GM12878 (cell line): ENCODE measurements around the gene SMTNL2. TPM values are rescaled to one million over a fixed set of nuclear protein-coding genes. Genes with fewer than 3 reads are reported as not detected.
"Not testable (repeated sequence)": the region's sequence is repeated elsewhere in the genome, so short reads cannot be mapped to it uniquely, and the experiment has no call there.

Experiments used
- ATAC-seq: fragments of 200-7000 bp; cut with Tn5 transposase; 3 replicates; pipeline ENCODE4 v1.9.1; 2020; ENCODE audit warnings: mild to moderate bottlenecking, moderate library complexity
- BruUV-seq: library from RNA; stranded (reverse); fragments of 400-500 nt; replicated peaks from 2 replicates; lab custom pipeline; 2021; lab: Mats Ljungman, UMichigan
- CTCF ChIA-PET: fragments of 300-600 bp; sonication (Branson Sonifier 250); formaldehyde crosslinking; extraction: SDS; loops from one replicate; lab custom pipeline; 2021; ENCODE audit warnings: inconsistent platforms; lab: Yijun Ruan, JAX
- POLR2A ChIA-PET: fragments of 350-600 bp; formaldehyde crosslinking; extraction: SDS; loops from one replicate; lab custom pipeline; 2021; ENCODE audit warnings: inconsistent platforms; lab: Charles Lee
- RAD21 ChIA-PET: fragments of 300-600 bp; sonication (Branson Sonifier 250); formaldehyde crosslinking; loops from one replicate; lab custom pipeline; 2023; ENCODE audit warnings: antibody characterized with exemption; ENCODE audit not compliant: unreplicated experiment; lab: Charles Lee
- SMC1A ChIA-PET: fragments of 300-600 bp; sonication (Branson Sonifier 250); formaldehyde crosslinking; loops from one replicate; lab custom pipeline; 2023; ENCODE audit not compliant: unreplicated experiment, uncharacterized antibody; lab: Charles Lee
- DNase-seq: peaks from one replicate; pipeline ENCODE4 v3.0.0-alpha.2; 2011; ENCODE audit warnings: low read depth, low spot score
- FAIRE-seq: peaks from 3 replicates; lab custom pipeline; 2011; peaks lifted over from hg19 to GRCh38; lab: Jason Lieb, UNC
- H2AFZ ChIP-seq: 2 replicates; pipeline ENCODE4 v1.6.0; 2011; ENCODE audit warnings: low read depth, low read length, control low read depth; ENCODE audit not compliant: control insufficient read depth
- H3K27ac ChIP-seq: 2 replicates; pipeline ENCODE4 v1.5.1; 2011; ENCODE audit warnings: control low read depth; ENCODE audit not compliant: control insufficient read depth, insufficient read depth
- H3K27me3 ChIP-seq, 2 experiments: replicated peaks in 1 of 2; 2 replicates each; pipeline versions ENCODE4 v1.6.0 to v1.6.1; 2011; ENCODE audit warnings: low read length in 1 of 2; ENCODE audit not compliant: control insufficient read depth in 2 of 2, insufficient read depth in 2 of 2
- H3K36me3 ChIP-seq, 2 experiments: 2 replicates each; pipeline ENCODE4 v1.5.1; 2011; ENCODE audit warnings: low read length in 1 of 2; ENCODE audit not compliant: control insufficient read depth in 2 of 2, insufficient read depth in 2 of 2
- H3K4me1 ChIP-seq: 2 replicates; pipeline ENCODE4 v1.6.1; 2011; ENCODE audit warnings: mild to moderate bottlenecking, low read length, moderate library complexity, mixed read lengths; ENCODE audit not compliant: control insufficient read depth, insufficient read depth
- H3K4me2 ChIP-seq: 2 replicates; pipeline ENCODE4 v1.6.0; 2011; ENCODE audit warnings: control low read depth; ENCODE audit not compliant: control insufficient read depth, insufficient read depth
- H3K4me3 ChIP-seq: fragments of 200-600 bp; sonication (generic); 2 replicates; pipeline ENCODE4 v1.5.1; 2016
- H3K79me2 ChIP-seq: 2 replicates; pipeline ENCODE4 v1.6.0; 2011; ENCODE audit warnings: low read length; ENCODE audit not compliant: control insufficient read depth, insufficient read depth
- H3K9ac ChIP-seq: 2 replicates; pipeline ENCODE4 v1.8.0; 2011; ENCODE audit warnings: low read length, control low read depth, mixed read lengths; ENCODE audit not compliant: control insufficient read depth, insufficient read depth
- H3K9me3 ChIP-seq: replicated peaks from 3 replicates; pipeline ENCODE4 v1.5.1; 2011; ENCODE audit warnings: mild to moderate bottlenecking, low read length; ENCODE audit not compliant: control insufficient read depth, insufficient read depth
- H4K20me1 ChIP-seq: 2 replicates; pipeline ENCODE4 v1.6.0; 2011; ENCODE audit not compliant: control insufficient read depth, insufficient read depth
- CBX5 ChIP-seq: sonication (generic); IDR thresholded peaks from 2 replicates; pipeline ENCODE4 v1.6.1; 2016; ENCODE audit warnings: low read depth, moderate library complexity, mild to moderate bottlenecking, inconsistent platforms
- ESRRA ChIP-seq: IDR thresholded peaks from 2 replicates; pipeline ENCODE4 v1.6.1; 2012; ENCODE audit warnings: mild to moderate bottlenecking, low read length, improper control_type of control experiment
- IKZF2 ChIP-seq, 2 experiments: fragments of 450-650 bp; IDR thresholded peaks; 2 replicates each; pipeline ENCODE4 v1.6.1; 2017; ENCODE audit warnings: mild to moderate bottlenecking in 2 of 2, moderate library complexity in 2 of 2
- KLF5 ChIP-seq: fragments of 450-650 bp; IDR thresholded peaks from 2 replicates; pipeline ENCODE4 v1.6.1; 2014; ENCODE audit warnings: mild to moderate bottlenecking; ENCODE audit not compliant: partially characterized antibody
- MEF2B ChIP-seq: fragments of 450-650 bp; IDR thresholded peaks from 2 replicates; pipeline ENCODE4 v1.6.1; 2018; ENCODE audit warnings: mild to moderate bottlenecking, moderate library complexity; ENCODE audit not compliant: partially characterized antibody, poor library complexity, severe bottlenecking
- NFXL1 ChIP-seq: fragments of 450-650 bp; IDR thresholded peaks from 2 replicates; pipeline ENCODE4 v1.6.1; 2017; ENCODE audit warnings: antibody characterized with exemption, mild to moderate bottlenecking, borderline replicate concordance
- PAX8 ChIP-seq: fragments of 450-650 bp; IDR thresholded peaks from 2 replicates; pipeline ENCODE4 v1.6.1; 2017; ENCODE audit warnings: mild to moderate bottlenecking, moderate library complexity
- RAD51 ChIP-seq: fragments of 450-650 bp; IDR thresholded peaks from 2 replicates; pipeline ENCODE4 v1.6.1; 2016; ENCODE audit warnings: moderate library complexity, mild to moderate bottlenecking, inconsistent platforms
- RB1 ChIP-seq: fragments of 450-650 bp; formaldehyde crosslinking; IDR thresholded peaks from 2 replicates; pipeline ENCODE4 v1.6.1; 2017; ENCODE audit warnings: mild to moderate bottlenecking, borderline replicate concordance
- RELA ChIP-seq: fragments of 450-650 bp; IDR thresholded peaks from 2 replicates; pipeline ENCODE4 v1.8.0; 2014; ENCODE audit warnings: borderline replicate concordance; ENCODE audit not compliant: partially characterized antibody
- SRF ChIP-seq, 2 experiments: IDR thresholded peaks; 2 replicates each; pipeline ENCODE4 v1.6.1; 2011; ENCODE audit warnings: low read depth in 2 of 2, low read length in 2 of 2, mild to moderate bottlenecking in 1 of 2, moderate library complexity in 1 of 2
- ZNF217 ChIP-seq: fragments of 450-650 bp; IDR thresholded peaks from 2 replicates; pipeline ENCODE4 v1.6.1; 2017; ENCODE audit warnings: antibody characterized with exemption, mild to moderate bottlenecking
- ZSCAN29 ChIP-seq: fragments of 450-650 bp; IDR thresholded peaks from 2 replicates; pipeline ENCODE4 v1.6.1; 2017; ENCODE audit warnings: mild to moderate bottlenecking, moderate library complexity
- WGBS: methylation state at CpG from one replicate; pipeline ENCODE4 v1.1.6; 2016; ENCODE audit warnings: low lambda C conversion rate; ENCODE audit not compliant: insufficient replicate concordance, insufficient coverage; ENCODE audit errors: missing lambda C conversion rate; 5-methylcytosine and 5-hydroxymethylcytosine counted together
- in situ Hi-C: fragments of 300-500 bp; cut with MboI; formaldehyde crosslinking; loops from 9 replicates; pipeline ENCODE4 v1.14.3; 2018; ENCODE audit warnings: mixed read lengths
- intact Hi-C: fragments of 100-400 bp; cut with micrococcal nuclease; formaldehyde crosslinking; loops from one replicate; pipeline ENCODE4 v1.14.2; 2022; ENCODE audit not compliant: unreplicated experiment
- polyA plus RNA-seq, 11 experiments: library from polyadenylated mRNA; depleted of rRNA in 4 of 11; unstranded in 6 of 11; stranded (reverse) in 5 of 11; fragments of >200 nt; fragmentation: Nextera tagmentation in 4 of 11; fragmentation: Illumina TruSeq in 1 of 11; extraction: Ambion mirVana in 4 of 11; extraction: Trizol in 1 of 11; gene quantifications; 1 replicate in 1 of 11; 2 replicates in 10 of 11; pipeline versions ENCODE4 v1.2.1 to v1.2.3, GENCODE V29; 2011 to 2016; ENCODE audit warnings: inconsistent platforms in 2 of 11, missing spikeins in 2 of 11, low read depth in 1 of 11
- total RNA-seq, 4 experiments: library from RNA; depleted of rRNA in 3 of 4; stranded (reverse); fragments of >200 nt in 3 of 4; fragmentation: Illumina TruSeq in 1 of 4; extraction: Trizol in 1 of 4; gene quantifications; 2 replicates each; pipeline versions ENCODE4 v1.2.1 to v1.2.3, GENCODE V29; 2013 to 2021
- TF ChIP-seq, protein P1 (sequence below): fragments of 450-650 bp; IDR thresholded peaks from 2 replicates; pipeline ENCODE4 v1.6.1; 2016; ENCODE audit warnings: mild to moderate bottlenecking
- TF ChIP-seq, protein P2 (sequence below): fragments of 450-650 bp; conservative IDR thresholded peaks from 2 replicates; pipeline ENCODE4 v1.6.1; 2017; ENCODE audit warnings: mild to moderate bottlenecking, moderate library complexity
- TF ChIP-seq, protein P3 (sequence below): fragments of 450-650 bp; IDR thresholded peaks from 2 replicates; pipeline ENCODE4 v1.6.1; 2017; ENCODE audit warnings: borderline replicate concordance

The SMTNL2 gene
- total and polyA plus RNA-seq, 10 of the 15 experiments (the other 5 are each of a cell fraction or from before 2014, with no cell fraction given), result not detected

DNA sequence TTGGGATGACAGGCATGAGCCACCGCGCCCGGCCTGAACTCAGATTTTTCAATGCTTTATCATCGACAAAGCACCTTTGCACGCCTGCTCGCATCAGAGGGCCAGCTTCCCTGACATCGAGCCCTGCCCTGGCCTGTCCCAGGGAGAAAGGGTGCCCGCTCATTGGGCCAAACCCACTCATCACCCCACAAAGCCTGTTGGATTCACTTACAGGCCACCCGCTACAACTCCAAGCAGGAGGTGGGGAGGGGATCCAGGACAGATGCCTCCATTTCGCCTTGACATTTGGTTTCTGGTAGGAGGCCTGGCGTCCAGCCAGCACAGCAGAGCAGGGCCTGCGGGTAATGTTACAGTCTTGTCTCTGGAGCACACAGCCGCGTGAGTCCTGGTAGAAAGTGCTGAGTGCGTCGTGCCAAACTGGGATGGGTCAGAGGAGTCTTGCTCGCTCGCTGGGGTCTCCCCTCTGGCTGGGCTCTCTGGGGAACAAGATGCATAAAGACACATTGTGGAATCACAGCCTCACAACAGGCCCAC is 19.8 kb downstream of the SMTNL2 start:
- ChIA-PET CTCF (no interaction called here), POLR2A (no interaction called here), SMC1A (no interaction called here), RAD21 (no interaction called here)
- Histone ChIP-seq H3K79me2 (no peaks in the 10 kb centered on the region), H3K4me3 (no peak overlapping the region), H3K4me2 (no peak overlapping the region), H3K9me3 (no peaks in the 10 kb centered on the region), H3K36me3 (no peaks in the 10 kb centered on the region), H3K4me1 (no peaks in the 10 kb centered on the region), H3K9ac (no peak overlapping the region), H3K27me3 (peaks cover 0 to 3% of the 10 kb centered on the region in 2 experiments; a peak in 2 of 4 replicates), H4K20me1 (no peaks in the 10 kb centered on the region), H3K27ac (no peak overlapping the region), H2AFZ (no peak overlapping the region)
- DNase-seq, result no peak
- 82% methylated on average over 18 of the region's 18 CpGs for WGBS
- in situ Hi-C loops, result no loop called here
- TF ChIP-seq ESRRA (no peak), RB1 (no peak), NFXL1 (no peak), CBX5 (no peak), ZNF217 (no peak), RELA (no peak), MEF2B (no peak), SRF (IDR thresholded peaks at IDR 0.05; ENCODE audit: low read depth in 2 of 2, low read length in 2 of 2) (no peak), ZSCAN29 (no peak), KLF5 (no peak), RAD51 (no peak), PAX8 (no peak), IKZF2 (IDR thresholded peaks at IDR 0.05) (no peak)
- TF ChIP-seq, protein P1, sequence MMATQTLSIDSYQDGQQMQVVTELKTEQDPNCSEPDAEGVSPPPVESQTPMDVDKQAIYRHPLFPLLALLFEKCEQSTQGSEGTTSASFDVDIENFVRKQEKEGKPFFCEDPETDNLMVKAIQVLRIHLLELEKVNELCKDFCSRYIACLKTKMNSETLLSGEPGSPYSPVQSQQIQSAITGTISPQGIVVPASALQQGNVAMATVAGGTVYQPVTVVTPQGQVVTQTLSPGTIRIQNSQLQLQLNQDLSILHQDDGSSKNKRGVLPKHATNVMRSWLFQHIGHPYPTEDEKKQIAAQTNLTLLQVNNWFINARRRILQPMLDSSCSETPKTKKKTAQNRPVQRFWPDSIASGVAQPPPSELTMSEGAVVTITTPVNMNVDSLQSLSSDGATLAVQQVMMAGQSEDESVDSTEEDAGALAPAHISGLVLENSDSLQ, result no peak
- TF ChIP-seq, protein P2, sequence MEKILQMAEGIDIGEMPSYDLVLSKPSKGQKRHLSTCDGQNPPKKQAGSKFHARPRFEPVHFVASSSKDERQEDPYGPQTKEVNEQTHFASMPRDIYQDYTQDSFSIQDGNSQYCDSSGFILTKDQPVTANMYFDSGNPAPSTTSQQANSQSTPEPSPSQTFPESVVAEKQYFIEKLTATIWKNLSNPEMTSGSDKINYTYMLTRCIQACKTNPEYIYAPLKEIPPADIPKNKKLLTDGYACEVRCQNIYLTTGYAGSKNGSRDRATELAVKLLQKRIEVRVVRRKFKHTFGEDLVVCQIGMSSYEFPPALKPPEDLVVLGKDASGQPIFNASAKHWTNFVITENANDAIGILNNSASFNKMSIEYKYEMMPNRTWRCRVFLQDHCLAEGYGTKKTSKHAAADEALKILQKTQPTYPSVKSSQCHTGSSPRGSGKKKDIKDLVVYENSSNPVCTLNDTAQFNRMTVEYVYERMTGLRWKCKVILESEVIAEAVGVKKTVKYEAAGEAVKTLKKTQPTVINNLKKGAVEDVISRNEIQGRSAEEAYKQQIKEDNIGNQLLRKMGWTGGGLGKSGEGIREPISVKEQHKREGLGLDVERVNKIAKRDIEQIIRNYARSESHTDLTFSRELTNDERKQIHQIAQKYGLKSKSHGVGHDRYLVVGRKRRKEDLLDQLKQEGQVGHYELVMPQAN, result no peak
- TF ChIP-seq, protein P3, sequence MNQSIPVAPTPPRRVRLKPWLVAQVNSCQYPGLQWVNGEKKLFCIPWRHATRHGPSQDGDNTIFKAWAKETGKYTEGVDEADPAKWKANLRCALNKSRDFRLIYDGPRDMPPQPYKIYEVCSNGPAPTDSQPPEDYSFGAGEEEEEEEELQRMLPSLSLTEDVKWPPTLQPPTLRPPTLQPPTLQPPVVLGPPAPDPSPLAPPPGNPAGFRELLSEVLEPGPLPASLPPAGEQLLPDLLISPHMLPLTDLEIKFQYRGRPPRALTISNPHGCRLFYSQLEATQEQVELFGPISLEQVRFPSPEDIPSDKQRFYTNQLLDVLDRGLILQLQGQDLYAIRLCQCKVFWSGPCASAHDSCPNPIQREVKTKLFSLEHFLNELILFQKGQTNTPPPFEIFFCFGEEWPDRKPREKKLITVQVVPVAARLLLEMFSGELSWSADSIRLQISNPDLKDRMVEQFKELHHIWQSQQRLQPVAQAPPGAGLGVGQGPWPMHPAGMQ, result no peak
- ATAC-seq, result no peak
- FAIRE-seq, result no peak
- no TSS peak for BruUV-seq
- intact Hi-C loops, result no loop called here

DNA sequence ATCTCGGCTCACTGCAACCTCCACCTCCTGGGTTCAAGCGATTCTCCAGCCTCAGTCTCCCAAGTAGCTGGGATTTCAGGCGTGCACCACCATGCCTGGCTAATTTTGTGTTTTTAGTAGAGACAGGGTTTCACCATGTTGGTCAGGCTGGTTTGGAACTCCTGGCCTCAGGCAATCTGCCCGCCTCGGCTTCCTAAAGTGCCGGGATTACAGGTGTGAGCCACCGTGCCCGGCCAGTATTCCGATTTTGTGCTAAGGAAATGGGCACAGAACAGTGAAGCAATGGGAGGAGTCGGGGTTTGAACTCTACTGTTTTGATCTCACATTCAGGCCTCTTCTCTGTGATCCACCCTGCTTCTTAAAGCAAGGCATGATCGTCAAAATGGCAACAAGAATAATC is 20.4 kb downstream of the SMTNL2 start:
- 73% methylated on average over 11 of the region's 11 CpGs for WGBS
- H3K36me3 ChIP-seq, intact Hi-C loops, H3K4me1 ChIP-seq, FAIRE-seq, H4K20me1 ChIP-seq, H3K27ac ChIP-seq, BruUV-seq, H3K79me2 ChIP-seq, CTCF ChIA-PET, in situ Hi-C loops, POLR2A ChIA-PET, H3K9ac ChIP-seq, RAD21 ChIA-PET, H3K9me3 ChIP-seq, H3K27me3 ChIP-seq, H2AFZ ChIP-seq, SMC1A ChIA-PET, H3K4me3 ChIP-seq, H3K4me2 ChIP-seq, ATAC-seq, DNase-seq: not testable (repeated sequence)
